H1 (cell line): ENCODE measurements around the gene CYP27B1. TPM values are rescaled to one million over a fixed set of nuclear protein-coding genes. Genes with fewer than 3 reads are reported as not detected.

ENCODE experiments used
- PHF8 ChIP-seq: fragments of 200-600 bp; sonication (generic); conservative IDR thresholded peaks from 2 replicates; pipeline ENCODE4 v1.7.1; 2012; ENCODE audit warnings: low read depth, mild to moderate bottlenecking, inconsistent platforms, low read length, moderate library complexity
- polyA plus RNA-seq, 7 experiments: library from polyadenylated mRNA; depleted of rRNA in 3 of 7; stranded (reverse) in 5 of 7; unstranded in 2 of 7; fragments of >200 nt in 5 of 7; fragments of 200-250 nt in 2 of 7; gene quantifications; 1 replicate in 5 of 7; 2 replicates in 1 of 7; 4 replicates in 1 of 7; pipeline versions ENCODE4 v1.2.1 to v1.2.3, GENCODE V29; 2011 to 2013; ENCODE audit warnings: missing spikeins in 2 of 7, mixed read lengths in 2 of 7
- total RNA-seq: library from RNA; stranded (reverse); fragmentation: NEBNext Ultra II Directional; extraction: Animal tissue kit (Norgen Biotek cat#: 25700); gene quantifications from 2 replicates; pipeline ENCODE4 v1.2.1, GENCODE V29; 2021

The CYP27B1 gene
- total and polyA plus RNA-seq, 2 of the 8 experiments (the other 6 are each of a cell fraction or from before 2014, with no cell fraction given) = 2.9 to 3.3 TPM

DNA sequence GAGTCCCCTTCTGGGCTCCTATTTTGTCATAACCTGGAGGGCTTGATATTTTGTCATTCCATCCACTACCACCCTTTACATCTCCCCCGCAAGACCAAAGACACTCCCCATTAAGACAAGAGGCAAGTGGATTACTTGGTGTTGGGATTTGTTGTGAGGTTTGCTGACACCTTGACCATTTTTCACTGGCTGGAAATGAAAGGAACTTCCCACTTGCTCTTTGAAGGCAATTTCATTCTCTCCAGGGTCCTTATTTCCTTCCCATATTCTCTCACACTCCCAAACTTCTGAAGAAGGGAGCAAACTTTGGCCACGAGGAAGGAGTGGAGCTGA, 43.3 kb downstream of the CYP27B1 start (continued):
- no peak for TF ChIP-seq PHF8
